Omental fat pad (tissue), 4 donors: ENCODE measurements around the gene POLR3A. TPM values are rescaled to one million over a fixed set of nuclear protein-coding genes. Genes with fewer than 3 reads are reported as not detected.

Experiments
- ATAC-seq: fragments of 150-250 bp; one replicate; pipeline ENCODE4 v1.9.1; 2016; ENCODE audit warnings: mild to moderate bottlenecking, moderate library complexity; ENCODE audit not compliant: low FRiP score
- DNase-seq: peaks from one replicate; pipeline ENCODE4 v3.0.0-alpha.2; 2019; ENCODE audit warnings: low spot score
- total RNA-seq, 4 donors: library from RNA; depleted of rRNA; stranded (reverse); fragments of >200 nt; gene quantifications; one replicate each; pipeline ENCODE4 v1.1.0, GENCODE V29; 2016
- TF ChIP-seq, protein P1 (sequence below), 3 donors: fragments of 450-650 bp; IDR thresholded peaks; one replicate each; pipeline ENCODE4 v1.5.1; 2016 to 2017; ENCODE audit warnings: antibody characterized with exemption in 3 of 3, mild to moderate bottlenecking in 3 of 3, moderate library complexity in 2 of 3

Gene POLR3A
- total RNA-seq, 4 donors from 2014 or later, result 9.6 to 18.5 (median 13.0) TPM

DNA sequence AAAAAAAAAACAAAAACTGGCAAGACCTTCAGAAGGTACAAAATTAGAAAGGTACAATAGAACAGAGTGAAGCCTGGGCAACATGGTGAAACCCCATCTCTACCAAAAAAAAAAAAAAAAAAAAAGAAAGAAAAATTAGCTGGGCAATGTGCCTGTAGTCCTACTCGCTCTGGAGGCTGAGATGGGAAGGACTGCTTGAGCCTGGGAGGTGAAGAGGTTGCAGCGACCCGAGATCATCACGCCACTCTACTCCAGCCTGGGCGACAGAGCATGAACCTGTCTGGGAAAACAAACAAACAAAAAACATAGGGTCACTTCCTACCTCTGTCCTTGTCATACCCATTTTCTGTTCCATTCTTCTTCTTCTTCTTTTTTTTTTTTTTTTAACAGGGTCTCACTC, 57.2 kb downstream of the POLR3A start:
- TF ChIP-seq, protein P1, sequence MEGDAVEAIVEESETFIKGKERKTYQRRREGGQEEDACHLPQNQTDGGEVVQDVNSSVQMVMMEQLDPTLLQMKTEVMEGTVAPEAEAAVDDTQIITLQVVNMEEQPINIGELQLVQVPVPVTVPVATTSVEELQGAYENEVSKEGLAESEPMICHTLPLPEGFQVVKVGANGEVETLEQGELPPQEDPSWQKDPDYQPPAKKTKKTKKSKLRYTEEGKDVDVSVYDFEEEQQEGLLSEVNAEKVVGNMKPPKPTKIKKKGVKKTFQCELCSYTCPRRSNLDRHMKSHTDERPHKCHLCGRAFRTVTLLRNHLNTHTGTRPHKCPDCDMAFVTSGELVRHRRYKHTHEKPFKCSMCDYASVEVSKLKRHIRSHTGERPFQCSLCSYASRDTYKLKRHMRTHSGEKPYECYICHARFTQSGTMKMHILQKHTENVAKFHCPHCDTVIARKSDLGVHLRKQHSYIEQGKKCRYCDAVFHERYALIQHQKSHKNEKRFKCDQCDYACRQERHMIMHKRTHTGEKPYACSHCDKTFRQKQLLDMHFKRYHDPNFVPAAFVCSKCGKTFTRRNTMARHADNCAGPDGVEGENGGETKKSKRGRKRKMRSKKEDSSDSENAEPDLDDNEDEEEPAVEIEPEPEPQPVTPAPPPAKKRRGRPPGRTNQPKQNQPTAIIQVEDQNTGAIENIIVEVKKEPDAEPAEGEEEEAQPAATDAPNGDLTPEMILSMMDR (IDR thresholded peaks at IDR 0.05), result no peak
- DNase-seq (no peak), ATAC-seq (no peak)

DNA sequence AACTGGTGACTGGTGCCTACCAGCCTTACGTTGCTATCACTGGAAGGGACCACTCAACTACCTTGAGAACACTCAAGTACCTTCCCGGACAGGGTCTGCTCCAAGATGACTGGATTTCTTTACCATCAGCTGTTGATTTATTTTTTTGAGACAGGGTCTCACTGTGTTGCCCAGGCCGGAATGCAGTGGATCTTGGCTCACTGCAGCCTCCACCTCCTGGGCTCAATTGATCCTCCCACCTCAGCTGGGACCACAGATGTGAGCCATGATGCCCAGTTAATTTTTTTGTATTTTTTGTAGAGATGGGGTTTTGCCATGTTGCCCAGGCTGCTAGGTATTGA, 57.5 kb downstream of the POLR3A start:
- DNase-seq, result no peak
- TF ChIP-seq, protein P1 (IDR thresholded peaks at IDR 0.05), result no peak
- no peak for ATAC-seq

DNA sequence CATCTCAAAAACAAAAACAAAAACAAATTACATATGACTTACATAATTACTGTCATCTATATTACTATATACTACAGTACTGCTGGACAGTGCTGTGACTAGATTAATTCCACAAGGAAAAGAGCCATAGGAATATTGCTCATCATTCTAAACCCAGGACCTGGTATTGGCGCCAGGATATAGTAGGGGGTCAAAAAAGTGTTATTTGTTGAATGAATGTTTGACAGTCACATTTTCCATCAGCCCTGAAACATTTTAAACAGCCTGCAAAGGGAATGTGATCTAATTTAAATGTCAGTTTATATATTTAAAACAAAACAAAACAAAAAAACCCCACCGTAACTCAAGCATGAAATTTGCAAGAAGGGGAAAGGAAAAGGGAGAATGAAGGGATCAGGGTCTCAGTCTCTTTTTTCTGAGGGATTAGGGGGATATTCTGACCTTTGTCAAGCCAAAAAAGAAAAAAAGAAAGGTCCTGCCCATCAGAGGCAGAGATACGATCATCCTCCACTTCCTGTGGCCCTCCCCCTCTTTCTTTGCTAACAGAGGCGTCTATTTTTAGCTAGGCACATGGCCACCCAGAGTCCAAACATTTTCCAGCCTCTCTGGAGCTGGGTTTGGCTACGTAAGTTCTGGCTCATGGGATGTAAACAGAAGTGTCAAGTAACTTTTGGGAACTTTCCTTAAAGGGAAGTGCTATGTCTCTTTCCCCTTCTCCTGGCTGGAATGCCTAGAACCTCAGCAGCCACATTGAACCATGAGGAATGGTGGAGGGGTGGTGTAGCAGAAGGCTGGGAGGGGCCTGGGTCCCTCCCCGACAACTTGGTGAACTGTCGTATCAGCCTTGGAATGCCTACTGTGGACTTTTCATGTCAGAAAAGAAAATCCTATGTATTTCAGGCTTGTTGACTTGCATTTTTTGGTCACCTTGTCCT, 58.2 kb downstream of the POLR3A start:
- DNase-seq (no peak), ATAC-seq (peak; percentile 46)
- TF ChIP-seq, protein P1 (IDR thresholded peaks at IDR 0.05), result no peak

DNA sequence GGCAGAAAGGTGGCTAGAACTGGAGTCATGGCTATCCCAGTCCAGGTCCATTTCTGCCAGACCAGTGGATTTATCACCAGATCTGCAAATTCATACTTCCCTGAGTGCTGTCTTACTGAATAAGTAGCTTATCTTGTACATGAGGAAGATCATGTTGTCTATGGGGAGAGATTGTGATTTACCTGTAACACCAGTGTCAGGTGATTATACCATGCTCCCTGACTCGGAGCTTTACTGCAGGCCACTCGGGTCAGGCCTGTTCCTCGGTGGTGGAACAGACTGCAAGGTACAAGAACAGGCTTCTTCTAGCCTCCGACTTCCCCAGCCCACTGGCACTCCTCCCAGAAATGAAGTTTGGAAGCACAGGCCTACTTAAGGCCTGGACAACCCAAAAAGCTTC, 60.2 kb downstream of the POLR3A start:
- no peak for ATAC-seq
- TF ChIP-seq, protein P1 (IDR thresholded peaks at IDR 0.05), result no peak
- no peak for DNase-seq

DNA sequence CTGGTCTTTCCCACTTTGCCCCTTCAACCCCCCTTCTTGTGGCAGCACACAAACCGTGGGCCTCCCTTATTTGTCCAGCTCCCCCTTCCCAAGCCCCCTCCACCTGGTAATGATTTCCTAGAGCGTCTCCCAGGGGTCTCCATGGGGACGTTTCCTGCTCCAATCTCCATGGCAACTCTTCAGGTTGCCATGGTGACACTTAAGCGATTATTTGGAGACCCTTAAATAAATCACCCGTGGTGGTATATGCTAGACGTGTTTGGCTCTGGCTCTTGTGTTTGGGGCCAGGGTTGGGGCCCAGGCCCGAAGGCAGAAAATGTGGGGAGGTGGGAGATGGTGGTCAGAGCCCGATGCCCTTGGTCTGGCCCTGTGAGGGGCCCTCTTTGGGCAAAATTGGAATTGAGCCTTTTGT, 61.7 kb downstream of the POLR3A start:
- ATAC-seq (no peak), DNase-seq (no peak)
- TF ChIP-seq, protein P1 (IDR thresholded peaks at IDR 0.05), result no peak

DNA sequence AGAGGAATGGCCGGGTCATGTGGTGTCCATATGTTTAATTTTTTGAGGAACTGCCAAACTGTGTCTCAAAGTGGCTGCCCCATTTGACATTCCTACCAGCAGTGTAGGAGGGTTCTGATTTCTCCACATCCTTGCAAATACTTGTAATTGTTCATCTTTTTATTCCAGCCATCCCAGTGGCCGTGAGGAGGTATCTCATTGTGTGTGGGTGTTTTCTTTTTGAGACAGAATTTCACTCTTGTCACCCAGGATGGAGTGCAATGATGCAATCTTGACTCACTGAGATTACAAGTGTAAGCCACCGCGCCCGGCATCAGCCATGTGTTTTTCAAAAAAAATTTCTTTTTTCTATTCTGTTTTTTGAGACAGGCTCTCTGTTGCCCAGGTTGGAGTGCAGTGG, 64.0 kb downstream of the POLR3A start:
- DNase-seq (no peak), ATAC-seq (no peak)
- TF ChIP-seq, protein P1 (IDR thresholded peaks at IDR 0.05), result no peak

DNA sequence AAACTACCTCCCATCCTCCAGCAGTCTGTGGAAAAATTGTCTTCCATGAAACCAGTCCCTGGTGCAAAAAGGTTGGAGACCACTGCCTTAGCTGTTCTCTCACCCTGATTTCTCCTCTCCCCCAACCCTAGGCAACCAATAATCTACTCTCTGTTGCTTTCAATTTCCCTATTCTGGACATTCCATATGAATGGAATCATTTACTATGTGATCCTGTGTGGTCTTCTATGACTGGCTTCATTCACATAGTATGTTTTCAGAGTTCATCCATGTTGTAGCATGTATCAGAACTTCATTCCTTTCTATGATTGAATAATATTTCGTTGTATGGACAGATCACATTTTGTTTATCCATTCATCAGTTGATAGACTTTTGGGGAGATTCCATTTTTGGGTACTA, 64.5 kb downstream of the POLR3A start:
- TF ChIP-seq, protein P1 (IDR thresholded peaks at IDR 0.05), result no peak
- DNase-seq, result no peak
- no peak for ATAC-seq
